Brain microvascular endothelial cell (primary cell): ENCODE data around the gene LRRC7.

Experiments
- DNase-seq: peaks from one replicate; pipeline ENCODE4 v3.0.0-alpha.2; 2020
- H3K27ac ChIP-seq: fragments of 250-450 bp; sonication (Bioruptor Pico); 2 replicates; pipeline ENCODE4 v1.5.1; 2020; ENCODE audit warnings: mild to moderate bottlenecking, moderate library complexity
- H3K27me3 ChIP-seq: fragments of 250-450 bp; sonication (Bioruptor Pico); replicated peaks from 2 replicates; pipeline ENCODE4 v1.5.1; 2020; ENCODE audit warnings: mild to moderate bottlenecking
- H3K36me3 ChIP-seq: fragments of 250-450 bp; sonication (Bioruptor Pico); replicated peaks from 2 replicates; pipeline ENCODE4 v1.5.1; 2020; ENCODE audit warnings: mild to moderate bottlenecking
- H3K4me3 ChIP-seq: 2 replicates; pipeline ENCODE4 v1.5.1; 2011; ENCODE audit warnings: low read depth, mild to moderate bottlenecking, control low read depth, low read length, moderate library complexity
- CTCF ChIP-seq: IDR thresholded peaks from 2 replicates; pipeline ENCODE4 v1.5.1; 2011; ENCODE audit warnings: low read depth, mild to moderate bottlenecking, moderate library complexity, low read length, control low read depth, inconsistent platforms; ENCODE audit errors: missing control alignments
- in situ Hi-C: cut with HindIII; loops from 2 replicates; pipeline ENCODE4 v1.10.0; 2017; ENCODE audit warnings: low sequenced_read_pairs, low pct_ligation_motif_present

LRRC7 gene

GRCh38 chr1:69570356-69570755 lies 2.6 kb downstream of the LRRC7 start:
- no peak for DNase-seq
- in situ Hi-C loops: no loop called here
- no peak for TF ChIP-seq CTCF
- Histone ChIP-seq H3K4me3 (no peak overlapping the region), H3K27ac (no peak overlapping the region), H3K27me3 (peaks cover 13% of the 10 kb centered on the region), H3K36me3 (no peaks in the 10 kb centered on the region)

- no peaks in the 10 kb centered on the region for H3K36me3 ChIP-seq
- H3K4me3 ChIP-seq: no peak overlapping the region
- no peak overlapping the region for H3K27ac ChIP-seq
- no peak for TF ChIP-seq CTCF
- DNase-seq: no peak
- in situ Hi-C loops: no loop called here
- peaks cover 9% of the 10 kb centered on the region for H3K27me3 ChIP-seq
These were observed 5.2 kb downstream of the LRRC7 start for GRCh38 chr1:69572921-69573320.

DNA sequence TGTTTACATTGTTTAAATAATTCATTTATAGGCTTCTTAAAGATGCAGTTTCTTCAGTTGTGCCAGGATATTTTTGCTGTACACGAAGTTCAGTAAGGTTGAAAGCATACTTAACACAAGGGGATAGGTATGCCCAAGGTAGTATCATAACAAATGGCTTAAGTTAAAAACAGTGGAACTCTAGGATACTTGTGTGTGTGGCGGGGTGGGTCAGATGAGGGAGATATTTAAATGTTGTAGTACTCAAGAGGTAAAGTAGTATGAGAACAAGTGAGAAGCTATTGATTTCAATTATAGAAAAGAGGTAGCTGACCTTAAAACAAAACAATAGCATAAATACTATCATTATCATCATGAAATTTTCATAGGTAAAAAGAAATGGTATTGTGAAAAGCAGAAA lies 6.2 kb downstream of the LRRC7 start:
- peaks cover under 1% of the 10 kb centered on the region for H3K27me3 ChIP-seq
- in situ Hi-C loops: no loop called here
- no peaks in the 10 kb centered on the region for H3K36me3 ChIP-seq
- no peak overlapping the region for H3K27ac ChIP-seq
- no peak for TF ChIP-seq CTCF
- no peak for DNase-seq
- no peak overlapping the region for H3K4me3 ChIP-seq

GRCh38 chr1:69585666-69586065 lies 17.9 kb downstream of the LRRC7 start:
- no peak for TF ChIP-seq CTCF
- H3K36me3 ChIP-seq: no peaks in the 10 kb centered on the region
- H3K4me3 ChIP-seq: no peak overlapping the region
- no peaks in the 10 kb centered on the region for H3K27me3 ChIP-seq
- H3K27ac ChIP-seq: no peak overlapping the region
- in situ Hi-C loops: no loop called here
- no peak for DNase-seq

DNA sequence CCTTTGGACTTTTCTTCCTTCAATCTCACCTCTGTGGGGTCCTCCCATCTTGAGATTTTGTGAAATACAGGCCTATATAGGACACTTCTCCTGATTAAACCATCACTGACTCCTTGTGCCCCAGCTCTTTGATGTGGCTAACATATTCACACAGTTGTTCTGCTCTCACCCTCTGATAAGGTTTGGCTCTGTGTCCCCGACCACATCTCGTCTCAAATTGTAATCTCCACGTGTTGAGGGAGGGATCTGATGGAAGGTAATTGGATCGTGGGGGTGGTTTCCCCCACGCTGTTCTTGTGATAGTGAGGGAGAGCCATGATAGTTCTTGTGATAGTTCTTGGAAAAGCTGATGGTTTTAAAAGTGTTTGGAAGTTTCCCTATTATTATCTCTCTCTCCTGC lies 19.7 kb downstream of the LRRC7 start:
- TF ChIP-seq CTCF: no peak
- DNase-seq: no peak
- in situ Hi-C loops: no loop called here
- no peaks in the 10 kb centered on the region for H3K27me3 ChIP-seq
- no peaks in the 10 kb centered on the region for H3K36me3 ChIP-seq
- no peak overlapping the region for H3K4me3 ChIP-seq
- H3K27ac ChIP-seq: no peak overlapping the region

GRCh38 chr1:69589799-69590198 lies 22.1 kb downstream of the LRRC7 start:
- Histone ChIP-seq H3K27ac (no peak overlapping the region), H3K36me3 (no peaks in the 10 kb centered on the region), H3K27me3 (no peaks in the 10 kb centered on the region), H3K4me3 (no peak overlapping the region)
- in situ Hi-C loops: no loop called here
- TF ChIP-seq CTCF: no peak
- DNase-seq: no peak
